BLaER1 (cell line): ENCODE data around the gene USP34.
A peak's percentile ranks its signal among the peaks of the same experiment; 100 is the strongest.
"Not testable (repeated sequence)": the region's sequence is repeated elsewhere in the genome, so short reads cannot be mapped to it uniquely, and the experiment has no call there.

Experiments
- H3K27ac ChIP-seq: shearing (Covaris generic); formaldehyde crosslinking; 2 replicates; pipeline ENCODE4 v1.8.1; 2022
- H3K27me3 ChIP-seq: shearing (Covaris generic); formaldehyde crosslinking; 2 replicates; pipeline ENCODE4 v1.8.1; 2022
- H3K36me3 ChIP-seq: shearing (Covaris generic); formaldehyde crosslinking; 2 replicates; pipeline ENCODE4 v1.8.1; 2022
- H3K4me1 ChIP-seq: shearing (Covaris generic); formaldehyde crosslinking; 2 replicates; pipeline ENCODE4 v1.8.1; 2022
- H3K4me2 ChIP-seq: shearing (Covaris generic); formaldehyde crosslinking; 2 replicates; pipeline ENCODE4 v1.8.1; 2022
- H3K4me3 ChIP-seq: shearing (Covaris generic); formaldehyde crosslinking; 2 replicates; pipeline ENCODE4 v1.8.1; 2022
- H3K9ac ChIP-seq: shearing (Covaris generic); formaldehyde crosslinking; 2 replicates; pipeline ENCODE4 v1.8.1; 2022
- H3K9me3 ChIP-seq: shearing (Covaris generic); formaldehyde crosslinking; 2 replicates; pipeline ENCODE4 v1.8.1; 2022
- H4K20me1 ChIP-seq: shearing (Covaris generic); formaldehyde crosslinking; 2 replicates; pipeline ENCODE4 v1.8.1; 2022
- Cebpa-rat ChIP-seq: shearing (Covaris generic); IDR thresholded peaks from 2 replicates; pipeline ENCODE4 v1.8.1; 2022

Gene USP34

GRCh38 chr2:61460163-61460562 lies 10.7 kb downstream of the USP34 start:
- peaks cover 65% of the 10 kb centered on the region for H3K36me3 ChIP-seq
- 0 out of 2 replicates have a peak, but pooled peaks cover 8% of the 10 kb centered on the region for H3K9me3 ChIP-seq
- H3K27me3 ChIP-seq, result no peaks in the 10 kb centered on the region
- no peak overlapping the region for H3K27ac ChIP-seq
- peaks cover 100% of the 10 kb centered on the region for H4K20me1 ChIP-seq
- no peak for TF ChIP-seq Cebpa-rat
- H3K4me3 ChIP-seq, result no peak overlapping the region
- H3K4me1 ChIP-seq, result peaks cover 66% of the 10 kb centered on the region
- H3K4me2 ChIP-seq, result peak overlapping the region; percentile 21; the same call in 1 of the 2 replicates
- H3K9ac ChIP-seq, result no peak overlapping the region

GRCh38 chr2:61456746-61457420 lies 14.0 kb downstream of the USP34 start:
- H3K4me2 ChIP-seq, result no peak overlapping the region

GRCh38 chr2:61456070-61456745 lies 14.7 kb downstream of the USP34 start:
- Histone ChIP-seq H3K36me3 (peaks cover 89% of the 10 kb centered on the region), H3K27ac (no peak overlapping the region), H3K4me1 (peaks cover 33% of the 10 kb centered on the region), H3K27me3 (no peaks in the 10 kb centered on the region), H3K4me2 (no peak overlapping the region), H3K9ac (no peak overlapping the region), H3K4me3 (no peak overlapping the region), H3K9me3 (peaks cover 40% of the 10 kb centered on the region), H4K20me1 (peaks cover 100% of the 10 kb centered on the region)
- TF ChIP-seq Cebpa-rat, result no peak

More at GRCh38 chr2:61456746-61457420, 14.0 kb downstream of the USP34 start:
- no peaks in the 10 kb centered on the region for H3K27me3 ChIP-seq
- H3K4me3 ChIP-seq, result no peak overlapping the region
- peaks cover 85% of the 10 kb centered on the region for H3K36me3 ChIP-seq
- peaks cover 34% of the 10 kb centered on the region for H3K4me1 ChIP-seq
- no peak overlapping the region for H3K9ac ChIP-seq
- H3K9me3 ChIP-seq, result peaks cover 34% of the 10 kb centered on the region
- H3K27ac ChIP-seq, result no peak overlapping the region
- H4K20me1 ChIP-seq, result peaks cover 100% of the 10 kb centered on the region
- no peak for TF ChIP-seq Cebpa-rat

- not testable (repeated sequence) for H3K27ac ChIP-seq, H3K27me3 ChIP-seq, H3K4me2 ChIP-seq, H3K4me3 ChIP-seq, H3K9ac ChIP-seq
- H3K4me1 ChIP-seq, result peaks cover 26% of the 10 kb centered on the region
- peaks cover 88% of the 10 kb centered on the region for H3K36me3 ChIP-seq
- H3K9me3 ChIP-seq, result peaks cover 52% of the 10 kb centered on the region
- H4K20me1 ChIP-seq, result peaks cover 100% of the 10 kb centered on the region
Measured at GRCh38 chr2:61454972-61455371, 15.9 kb downstream of the USP34 start.

- no peak overlapping the region for H3K4me3 ChIP-seq
- no peak overlapping the region for H3K27ac ChIP-seq
- H3K4me2 ChIP-seq, result no peak overlapping the region
- no peak overlapping the region for H3K9ac ChIP-seq
- H3K36me3 ChIP-seq, result peaks cover 88% of the 10 kb centered on the region
- H4K20me1 ChIP-seq, result peaks cover 100% of the 10 kb centered on the region
- peaks cover 20% of the 10 kb centered on the region for H3K4me1 ChIP-seq
- no peak for TF ChIP-seq Cebpa-rat
- peaks cover 57% of the 10 kb centered on the region for H3K9me3 ChIP-seq
- H3K27me3 ChIP-seq, result no peaks in the 10 kb centered on the region
Measured at GRCh38 chr2:61454383-61454782, 16.5 kb downstream of the USP34 start.

GRCh38 chr2:61452392-61452791 lies 18.5 kb downstream of the USP34 start:
- no peak for TF ChIP-seq Cebpa-rat
- no peak overlapping the region for H3K9ac ChIP-seq
- H4K20me1 ChIP-seq, result peaks cover 100% of the 10 kb centered on the region
- H3K4me3 ChIP-seq, result no peak overlapping the region
- peaks cover 64% of the 10 kb centered on the region for H3K9me3 ChIP-seq
- H3K27ac ChIP-seq, result no peak overlapping the region
- no peak overlapping the region for H3K4me2 ChIP-seq
- peaks cover 18% of the 10 kb centered on the region for H3K4me1 ChIP-seq
- H3K27me3 ChIP-seq, result no peaks in the 10 kb centered on the region
- peaks cover 80% of the 10 kb centered on the region for H3K36me3 ChIP-seq

GRCh38 chr2:61451178-61451577 lies 19.7 kb downstream of the USP34 start:
- Histone ChIP-seq H3K9me3 (peaks cover 56% of the 10 kb centered on the region), H3K27ac (no peak overlapping the region), H4K20me1 (peaks cover 100% of the 10 kb centered on the region), H3K4me2 (no peak overlapping the region), H3K27me3 (no peaks in the 10 kb centered on the region), H3K4me3 (no peak overlapping the region), H3K9ac (no peak overlapping the region), H3K36me3 (peaks cover 68% of the 10 kb centered on the region), H3K4me1 (peaks cover 29% of the 10 kb centered on the region)
- no peak for TF ChIP-seq Cebpa-rat

- Histone ChIP-seq H3K4me3 (no peak overlapping the region), H3K9me3 (peaks cover 64% of the 10 kb centered on the region), H3K36me3 (peaks cover 66% of the 10 kb centered on the region), H3K27ac (no peak overlapping the region), H4K20me1 (peaks cover 100% of the 10 kb centered on the region), H3K27me3 (no peaks in the 10 kb centered on the region), H3K4me1 (peaks cover 29% of the 10 kb centered on the region), H3K9ac (no peak overlapping the region), H3K4me2 (no peak overlapping the region)
- no peak for TF ChIP-seq Cebpa-rat
Measured at GRCh38 chr2:61450144-61450543, 20.7 kb downstream of the USP34 start.

GRCh38 chr2:61448229-61448628 lies 22.7 kb downstream of the USP34 start:
- H3K36me3 ChIP-seq, result peaks cover 68% of the 10 kb centered on the region
- no peaks in the 10 kb centered on the region for H3K27me3 ChIP-seq
- peaks cover 36% of the 10 kb centered on the region for H3K4me1 ChIP-seq
- H3K4me2 ChIP-seq, result peak overlapping the region; percentile 58
- peaks cover 70% of the 10 kb centered on the region for H3K9me3 ChIP-seq
- H3K9ac ChIP-seq, result 0 out of 2 replicates have a peak overlapping the region, but pooled peaks have one; percentile 14
- peaks cover 100% of the 10 kb centered on the region for H4K20me1 ChIP-seq
- 0 out of 2 replicates have a peak overlapping the region, but pooled peaks have one; percentile 12 for H3K27ac ChIP-seq
- H3K4me3 ChIP-seq, result no peak overlapping the region
- no peak for TF ChIP-seq Cebpa-rat

GRCh38 chr2:61446971-61447370 lies 23.9 kb downstream of the USP34 start:
- H3K4me2 ChIP-seq, result peak overlapping the region; percentile 58
- H3K4me3 ChIP-seq, H3K9ac ChIP-seq, H3K27me3 ChIP-seq: not testable (repeated sequence)
- H4K20me1 ChIP-seq, result peaks cover 100% of the 10 kb centered on the region
- H3K27ac ChIP-seq, result peak overlapping the region; percentile 13; the same call in 1 of the 2 replicates
- peaks cover 57% of the 10 kb centered on the region for H3K9me3 ChIP-seq
- peaks cover 48% of the 10 kb centered on the region for H3K4me1 ChIP-seq
- H3K36me3 ChIP-seq, result peaks cover 56% of the 10 kb centered on the region
